CD4-positive, alpha-beta T cell (primary cell): Measurements from ENCODE around the gene CCBE1. TPM values are rescaled to one million over a fixed set of nuclear protein-coding genes. Genes with fewer than 3 reads are reported as not detected.
"Not testable (repeated sequence)": the region's sequence is repeated elsewhere in the genome, so short reads cannot be mapped to it uniquely, and the experiment has no call there.

Source experiments
- ATAC-seq: fragments of 200-7000 bp; cut with Tn5 transposase; one replicate; pipeline ENCODE4 v1.10.0; 2022; ENCODE audit warnings: mild to moderate bottlenecking; ENCODE audit not compliant: poor library complexity
- CTCF ChIA-PET: fragments of 350-600 bp; sonication (Branson Sonifier 250); formaldehyde crosslinking; loops from one replicate; lab custom pipeline; 2021; ENCODE audit warnings: antibody characterized with exemption, inconsistent platforms; lab: Charles Lee
- POLR2A ChIA-PET: fragments of 350-600 bp; sonication (Branson Sonifier 250); formaldehyde crosslinking; loops from one replicate; lab custom pipeline; 2021; ENCODE audit warnings: antibody characterized with exemption, inconsistent platforms; lab: Charles Lee
- DNase-seq, 14 experiments: peaks; one replicate each; pipeline ENCODE4 v3.0.0-alpha.2; 2013 to 2020; ENCODE audit warnings: mixed read lengths in 2 of 14
- H3K27ac ChIP-seq, 2 donors: one replicate each; pipeline versions ENCODE4 v1.5.1 to v1.7.0; 2013; ENCODE audit warnings: low read length in 2 of 2, low read depth in 1 of 2, mild to moderate bottlenecking in 1 of 2
- H3K27me3 ChIP-seq, 2 experiments: 1 replicate in 1 of 2; 2 replicates in 1 of 2; pipeline versions ENCODE4 v1.6.1 to v1.7.0; 2013; ENCODE audit warnings: low read length in 2 of 2, control low read depth in 1 of 2, mild to moderate bottlenecking in 1 of 2, moderate library complexity in 1 of 2; ENCODE audit not compliant: insufficient read depth in 2 of 2, control insufficient read depth in 1 of 2
- H3K36me3 ChIP-seq: one replicate; pipeline ENCODE4 v1.6.1; 2013; ENCODE audit warnings: low read length, control low read depth; ENCODE audit not compliant: insufficient read depth
- H3K4me1 ChIP-seq: one replicate; pipeline ENCODE4 v1.6.1; 2013; ENCODE audit warnings: low read length, control low read depth; ENCODE audit not compliant: insufficient read depth
- H3K4me3 ChIP-seq: one replicate; pipeline ENCODE4 v1.5.1; 2013; ENCODE audit warnings: mild to moderate bottlenecking, low read length, moderate library complexity
- H3K9me3 ChIP-seq, 2 experiments: 1 replicate in 1 of 2; 2 replicates in 1 of 2; pipeline versions ENCODE4 v1.6.1 to v1.7.0; 2013; ENCODE audit warnings: low read length in 2 of 2, mild to moderate bottlenecking in 2 of 2, control low read depth in 1 of 2, moderate library complexity in 1 of 2; ENCODE audit not compliant: control insufficient read depth in 1 of 2, insufficient read depth in 1 of 2
- H3K27ac Mint-ChIP-seq: one replicate; pipeline ENCODE4 v1.8.0; 2020; ENCODE audit warnings: mixed read lengths
- H3K27me3 Mint-ChIP-seq: one replicate; pipeline ENCODE4 v1.8.0; 2021; ENCODE audit warnings: mixed read lengths
- H3K36me3 Mint-ChIP-seq: one replicate; pipeline ENCODE4 v1.8.0; 2021; ENCODE audit warnings: low read depth, mixed read lengths
- H3K4me1 Mint-ChIP-seq: one replicate; pipeline ENCODE4 v1.8.0; 2021; ENCODE audit warnings: low read depth, mixed read lengths
- H3K4me3 Mint-ChIP-seq: one replicate; pipeline ENCODE4 v1.8.0; 2020; ENCODE audit warnings: mild to moderate bottlenecking, mixed read lengths
- H3K9me3 Mint-ChIP-seq: one replicate; pipeline ENCODE4 v1.8.0; 2020; ENCODE audit warnings: mixed read lengths
- CTCF ChIP-seq: fragments of 200-600 bp; IDR thresholded peaks from one replicate; pipeline ENCODE4 v1.8.0; 2022; ENCODE audit warnings: antibody characterized with exemption, mild to moderate bottlenecking
- intact Hi-C, 2 experiments: fragments of 100-400 bp; cut with DNase I in 1 of 2; cut with micrococcal nuclease in 1 of 2; formaldehyde crosslinking; loops; one replicate each; pipeline versions ENCODE4 v1.15.1 to v1.9.0; 2023 to 2025; cut with DNase I, micrococcal nuclease
- total RNA-seq, 174 experiments: library from RNA in 2 of 174; stranded (reverse) in 2 of 174; gene quantifications; one replicate each; pipeline ENCODE4 v1.2.3 and lab custom pipeline; 2021 to 2026

CCBE1 gene
- total RNA-seq, 2 experiments from 2014 or later, result not detected

GRCh38 chr18:59517446-59518165 lies 179.6 kb downstream of the CCBE1 start:
- H3K4me1 Mint-ChIP-seq, result no peaks in the 10 kb centered on the region
- no peaks in the 10 kb centered on the region for H3K36me3 Mint-ChIP-seq
- ChIA-PET POLR2A (no interaction called here), CTCF (no interaction called here)
- no peaks in the 10 kb centered on the region for H3K36me3 ChIP-seq
- no peak for DNase-seq
- no peak for ATAC-seq
- no peak overlapping the region for H3K27ac ChIP-seq
- TF ChIP-seq CTCF, result no peak
- H3K9me3 Mint-ChIP-seq, result no peaks in the 10 kb centered on the region
- H3K4me3 ChIP-seq, result no peak overlapping the region
- peaks cover 44% of the 10 kb centered on the region for H3K27me3 Mint-ChIP-seq
- H3K27ac Mint-ChIP-seq, result no peak overlapping the region
- H3K4me3 Mint-ChIP-seq, result no peak overlapping the region
- peaks cover 0 to 5% of the 10 kb centered on the region in 2 experiments for H3K9me3 ChIP-seq
- peaks cover 0 to 5% of the 10 kb centered on the region in 2 experiments for H3K27me3 ChIP-seq
- no peaks in the 10 kb centered on the region for H3K4me1 ChIP-seq
- intact Hi-C loops, result no loop called here

- intact Hi-C loops, result no loop called here
- Mint-ChIP-seq H3K36me3 (no peaks in the 10 kb centered on the region), H3K4me1 (no peaks in the 10 kb centered on the region), H3K27me3 (peaks cover 54% of the 10 kb centered on the region), H3K4me3 (no peak overlapping the region), H3K9me3 (no peaks in the 10 kb centered on the region), H3K27ac (no peak overlapping the region)
- Histone ChIP-seq H3K4me3 (no peak overlapping the region), H3K27ac (no peak overlapping the region), H3K36me3 (no peaks in the 10 kb centered on the region), H3K9me3 (peaks cover 0 to 10% of the 10 kb centered on the region in 2 experiments), H3K27me3 (peaks cover 0 to 8% of the 10 kb centered on the region in 2 experiments), H3K4me1 (no peaks in the 10 kb centered on the region)
- DNase-seq, result no peak
- ChIA-PET POLR2A (no interaction called here), CTCF (interaction anchor here (0.5 kb wide), 1 partner anchor 1765 kb away, joined by 4 read pairs; no protein-coding TSS in a partner anchor)
- no peak for ATAC-seq
- TF ChIP-seq CTCF, result no peak
Observed at GRCh38 chr18:59516356-59517155, 180.7 kb downstream of the CCBE1 start.

GRCh38 chr18:59515956-59516355 lies 181.3 kb downstream of the CCBE1 start:
- H3K4me3 ChIP-seq, H3K4me3 Mint-ChIP-seq, H3K36me3 Mint-ChIP-seq, H3K27ac ChIP-seq, H3K27me3 ChIP-seq, DNase-seq, H3K27ac Mint-ChIP-seq, intact Hi-C loops, H3K4me1 Mint-ChIP-seq, H3K9me3 Mint-ChIP-seq, H3K4me1 ChIP-seq, H3K36me3 ChIP-seq, ATAC-seq, POLR2A ChIA-PET: not testable (repeated sequence)
- peaks cover 0 to 10% of the 10 kb centered on the region in 2 experiments for H3K9me3 ChIP-seq
- CTCF ChIA-PET, result interaction anchor here (0.5 kb wide), 1 partner anchor 1764 kb away, joined by 4 read pairs; no protein-coding TSS in a partner anchor
- peaks cover 60% of the 10 kb centered on the region for H3K27me3 Mint-ChIP-seq
